ENCODE measurements around the gene EIF3D.

Gene EIF3D

GRCh38 chr22:36486619-36487384, 42.2 kb downstream of the EIF3D start:
- DNase-seq, result peak; percentile 56
- no peaks in the 10 kb centered on the region for H3K9me3 ChIP-seq (ENCODE audit: severe bottlenecking)
- no peak overlapping the region for H3K4me3 ChIP-seq (ENCODE audit: low read depth, low read length)
- no peak overlapping the region for H3K27ac ChIP-seq
- H3K27me3 ChIP-seq (ENCODE audit: insufficient read depth, low read depth, severe bottlenecking), result no peaks in the 10 kb centered on the region
- TF ChIP-seq CTCF (IDR thresholded peaks at IDR 0.05; ENCODE audit: low read depth, low read length), result peak; percentile 67
- H3K36me3 ChIP-seq, result peaks cover 49% of the 10 kb centered on the region

- H3K4me3 ChIP-seq (ENCODE audit: low read depth, low read length), result peak within 1 kb of the TSS; percentile 61
- no peaks in the 10 kb centered on the region for H3K9me3 ChIP-seq (ENCODE audit: severe bottlenecking)
- peak; percentile 97 for DNase-seq
- H3K27me3 ChIP-seq (ENCODE audit: insufficient read depth, low read depth, severe bottlenecking), result no peaks in the 10 kb centered on the region
- TF ChIP-seq CTCF (IDR thresholded peaks at IDR 0.05; ENCODE audit: low read depth, low read length), result no peak
- H3K27ac ChIP-seq, result peak within 1 kb of the TSS; percentile 100
- peaks cover 29% of the 10 kb centered on the region for H3K36me3 ChIP-seq
Observed at GRCh38 chr22:36481393-36482168, 47.4 kb downstream of the EIF3D start, which contains the start of gene TXN2. TXN2 (minus strand) TSS chr22:36481640; CDS start chr22:36480837, 803 bp downstream.

- Histone ChIP-seq H3K36me3 (peaks cover 28% of the 10 kb centered on the region), H3K27ac (peak overlapping the region; percentile 100), H3K27me3 (ENCODE audit: insufficient read depth, low read depth, severe bottlenecking) (no peaks in the 10 kb centered on the region), H3K4me3 (ENCODE audit: low read depth, low read length) (peak overlapping the region; percentile 61), H3K9me3 (ENCODE audit: severe bottlenecking) (no peaks in the 10 kb centered on the region)
- no peak for TF ChIP-seq CTCF (IDR thresholded peaks at IDR 0.05; ENCODE audit: low read depth, low read length)
- no peak for DNase-seq
Observed at GRCh38 chr22:36480941-36481392, 48.0 kb downstream of the EIF3D start.

GRCh38 chr22:36478966-36479365, 50.0 kb downstream of the EIF3D start:
- no peak for TF ChIP-seq CTCF (IDR thresholded peaks at IDR 0.05; ENCODE audit: low read depth, low read length)
- Histone ChIP-seq H3K36me3 (peaks cover 45% of the 10 kb centered on the region), H3K9me3 (ENCODE audit: severe bottlenecking) (no peaks in the 10 kb centered on the region), H3K4me3 (ENCODE audit: low read depth, low read length) (no peak overlapping the region), H3K27me3 (ENCODE audit: insufficient read depth, low read depth, severe bottlenecking) (no peaks in the 10 kb centered on the region), H3K27ac (no peak overlapping the region)
- DNase-seq, result no peak

GRCh38 chr22:36475341-36475740, 53.6 kb downstream of the EIF3D start:
- H3K4me3 ChIP-seq (ENCODE audit: low read depth, low read length), result no peak overlapping the region
- H3K27ac ChIP-seq, result no peak overlapping the region
- no peaks in the 10 kb centered on the region for H3K27me3 ChIP-seq (ENCODE audit: insufficient read depth, low read depth, severe bottlenecking)
- no peak for TF ChIP-seq CTCF (IDR thresholded peaks at IDR 0.05; ENCODE audit: low read depth, low read length)
- no peak for DNase-seq
- H3K9me3 ChIP-seq (ENCODE audit: severe bottlenecking), result no peaks in the 10 kb centered on the region
- H3K36me3 ChIP-seq, result peaks cover 52% of the 10 kb centered on the region

Data from WERI-Rb-1 (cell line).